Measurements from ENCODE around the gene SERPINB10.

- TF ChIP-seq CTCF (IDR thresholded peaks at IDR 0.05) (no peak), EZH2 (IDR thresholded peaks at IDR 0.05; ENCODE audit: borderline replicate concordance, insufficient read depth, low read depth, low read length, poor library complexity, severe bottlenecking) (no peak)
Observed at GRCh38 chr18:63859781-63860475, 47.8 kb upstream of the SERPINB10 start.
